DOHH2 (cell line): ENCODE measurements around the gene TMEM107.

Experiments
- EZH2phosphoT487 ChIP-seq: fragments of 200-600 bp; sonication (generic); IDR thresholded peaks from 2 replicates; pipeline ENCODE4 v1.6.1; 2017; ENCODE audit warnings: borderline replicate concordance, mild to moderate bottlenecking, antibody characterized with exemption, low read length, moderate library complexity, mixed read lengths
- TF ChIP-seq, protein P1 (sequence below): fragments of 200-600 bp; sonication (generic); IDR thresholded peaks from one replicate; pipeline ENCODE4 v1.5.1; 2014; ENCODE audit warnings: antibody characterized with exemption, mild to moderate bottlenecking, low read depth, low read length; ENCODE audit not compliant: poor library complexity, severe bottlenecking

DNA sequence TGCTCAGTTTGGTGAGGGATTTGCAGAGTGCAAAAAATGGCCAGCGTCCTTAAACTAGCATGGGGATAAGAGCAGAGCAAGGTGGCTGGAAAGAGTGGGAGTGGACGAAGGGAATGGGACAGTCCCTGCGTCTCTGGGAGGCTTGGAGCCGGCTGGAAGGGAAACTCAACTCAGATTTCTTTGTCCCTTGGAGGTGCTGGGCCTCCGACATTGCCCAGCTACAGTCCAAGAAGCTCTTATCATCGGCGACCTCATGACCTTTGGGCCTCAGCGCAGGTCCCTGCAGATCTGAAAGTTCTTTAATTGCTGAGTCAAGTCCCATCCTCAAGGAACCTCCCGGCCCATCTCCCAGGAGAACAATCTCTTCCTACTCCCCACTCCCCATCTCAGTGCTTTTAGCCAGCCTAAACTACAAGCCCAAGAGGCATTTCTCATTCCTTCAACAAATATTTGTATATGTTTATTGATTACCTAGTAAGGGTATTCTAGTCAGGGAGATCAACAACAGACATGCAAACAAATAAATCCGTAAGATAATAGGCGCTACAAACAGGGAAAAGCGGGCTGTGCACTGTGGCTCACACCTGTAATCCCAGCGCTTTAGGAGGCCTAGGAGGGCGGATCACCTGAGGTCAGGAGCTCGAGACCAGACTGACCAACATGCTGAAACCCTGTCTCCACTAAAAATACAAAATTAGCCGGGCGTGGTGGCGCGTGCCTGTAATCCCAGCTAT, 985 bp upstream of the TMEM107 start:
- TF ChIP-seq, protein P1, sequence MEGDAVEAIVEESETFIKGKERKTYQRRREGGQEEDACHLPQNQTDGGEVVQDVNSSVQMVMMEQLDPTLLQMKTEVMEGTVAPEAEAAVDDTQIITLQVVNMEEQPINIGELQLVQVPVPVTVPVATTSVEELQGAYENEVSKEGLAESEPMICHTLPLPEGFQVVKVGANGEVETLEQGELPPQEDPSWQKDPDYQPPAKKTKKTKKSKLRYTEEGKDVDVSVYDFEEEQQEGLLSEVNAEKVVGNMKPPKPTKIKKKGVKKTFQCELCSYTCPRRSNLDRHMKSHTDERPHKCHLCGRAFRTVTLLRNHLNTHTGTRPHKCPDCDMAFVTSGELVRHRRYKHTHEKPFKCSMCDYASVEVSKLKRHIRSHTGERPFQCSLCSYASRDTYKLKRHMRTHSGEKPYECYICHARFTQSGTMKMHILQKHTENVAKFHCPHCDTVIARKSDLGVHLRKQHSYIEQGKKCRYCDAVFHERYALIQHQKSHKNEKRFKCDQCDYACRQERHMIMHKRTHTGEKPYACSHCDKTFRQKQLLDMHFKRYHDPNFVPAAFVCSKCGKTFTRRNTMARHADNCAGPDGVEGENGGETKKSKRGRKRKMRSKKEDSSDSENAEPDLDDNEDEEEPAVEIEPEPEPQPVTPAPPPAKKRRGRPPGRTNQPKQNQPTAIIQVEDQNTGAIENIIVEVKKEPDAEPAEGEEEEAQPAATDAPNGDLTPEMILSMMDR = no peak
- no peak for TF ChIP-seq EZH2phosphoT487
